Esophagus (tissue), 2 donors: Measurements from ENCODE around the gene ARAP2. TPM values are rescaled to one million over a fixed set of nuclear protein-coding genes. Genes with fewer than 3 reads are reported as not detected.
"Not testable (repeated sequence)": the region's sequence is repeated elsewhere in the genome, so short reads cannot be mapped to it uniquely, and the experiment has no call there.

Experiments
- H3K27ac ChIP-seq, 2 donors: one replicate each; pipeline ENCODE4 v1.5.1; 2013; ENCODE audit warnings: low read depth in 2 of 2, mild to moderate bottlenecking in 2 of 2, inconsistent platforms in 1 of 2, low read length in 1 of 2, moderate library complexity in 1 of 2
- H3K27me3 ChIP-seq, 2 donors: one replicate each; pipeline ENCODE4 v1.6.1; 2013; ENCODE audit warnings: low read length in 2 of 2, control low read depth in 1 of 2, mild to moderate bottlenecking in 1 of 2; ENCODE audit not compliant: insufficient read depth in 2 of 2, control insufficient read depth in 1 of 2
- H3K36me3 ChIP-seq, 2 donors: one replicate each; pipeline ENCODE4 v1.6.1; 2013; ENCODE audit warnings: low read length in 1 of 2; ENCODE audit not compliant: control insufficient read depth in 2 of 2, insufficient read depth in 2 of 2
- H3K4me1 ChIP-seq, 2 donors: one replicate each; pipeline ENCODE4 v1.6.1; 2013; ENCODE audit warnings: low read length in 1 of 2; ENCODE audit not compliant: control insufficient read depth in 2 of 2, insufficient read depth in 2 of 2
- H3K4me3 ChIP-seq, 2 donors: one replicate each; pipeline ENCODE4 v1.5.1; 2013; ENCODE audit warnings: low read length in 2 of 2, mild to moderate bottlenecking in 2 of 2, low read depth in 1 of 2, moderate library complexity in 1 of 2
- H3K9me3 ChIP-seq, 2 donors: one replicate each; pipeline ENCODE4 v1.6.1; 2013; ENCODE audit warnings: mild to moderate bottlenecking in 2 of 2, low read depth in 1 of 2, low read length in 1 of 2, moderate library complexity in 1 of 2; ENCODE audit not compliant: control insufficient read depth in 2 of 2, insufficient read depth in 1 of 2
- WGBS, 2 donors: extraction: QIAGEN DNeasy Blood & Tissue Kit; methylation state at CpG; one replicate each; pipeline ENCODE4 v1.1.7; 2013; 5-methylcytosine and 5-hydroxymethylcytosine counted together
- polyA plus RNA-seq, 2 donors: library from polyadenylated mRNA; stranded (reverse); fragments of 200-250 nt; gene quantifications; one replicate each; pipeline ENCODE4 v1.2.3, GENCODE V29; 2013
- donor health status: healthy with polysubstance abuse.
- donor health status: Bipolar disorder and iron deficiency.

The ARAP2 gene
- polyA plus RNA-seq, 2 donors, result 7.4 to 7.5 TPM

DNA sequence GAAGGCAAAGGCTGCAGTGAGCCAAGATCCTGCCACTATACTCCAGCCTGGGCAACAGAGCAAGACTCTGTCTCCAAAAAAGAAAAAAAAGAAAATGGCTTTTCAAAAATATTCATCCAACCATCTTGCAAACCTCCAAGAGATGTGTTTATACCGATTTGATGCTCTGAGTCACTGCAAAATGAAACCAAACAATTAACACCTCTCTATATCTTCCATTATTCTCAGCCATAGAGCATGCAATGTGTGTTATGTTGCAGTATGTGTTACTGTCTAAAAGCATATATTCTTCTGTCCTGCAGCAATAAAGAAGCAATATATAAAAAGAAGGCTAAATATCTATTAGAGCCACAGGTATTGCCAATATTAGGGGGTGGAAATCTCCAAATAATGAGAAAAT, 51.4 kb downstream of the ARAP2 start:
- 79 to 82% methylated on average over 1 of the region's 1 CpG for WGBS, 2 donors
- Histone ChIP-seq H3K4me3 (no peak overlapping the region), H3K27me3 (no peaks in the 10 kb centered on the region), H3K9me3 (no peaks in the 10 kb centered on the region), H3K4me1 (no peaks in the 10 kb centered on the region), H3K36me3 (peaks cover 0 to 4% of the 10 kb centered on the region in 2 donors), H3K27ac (no peak overlapping the region)

DNA sequence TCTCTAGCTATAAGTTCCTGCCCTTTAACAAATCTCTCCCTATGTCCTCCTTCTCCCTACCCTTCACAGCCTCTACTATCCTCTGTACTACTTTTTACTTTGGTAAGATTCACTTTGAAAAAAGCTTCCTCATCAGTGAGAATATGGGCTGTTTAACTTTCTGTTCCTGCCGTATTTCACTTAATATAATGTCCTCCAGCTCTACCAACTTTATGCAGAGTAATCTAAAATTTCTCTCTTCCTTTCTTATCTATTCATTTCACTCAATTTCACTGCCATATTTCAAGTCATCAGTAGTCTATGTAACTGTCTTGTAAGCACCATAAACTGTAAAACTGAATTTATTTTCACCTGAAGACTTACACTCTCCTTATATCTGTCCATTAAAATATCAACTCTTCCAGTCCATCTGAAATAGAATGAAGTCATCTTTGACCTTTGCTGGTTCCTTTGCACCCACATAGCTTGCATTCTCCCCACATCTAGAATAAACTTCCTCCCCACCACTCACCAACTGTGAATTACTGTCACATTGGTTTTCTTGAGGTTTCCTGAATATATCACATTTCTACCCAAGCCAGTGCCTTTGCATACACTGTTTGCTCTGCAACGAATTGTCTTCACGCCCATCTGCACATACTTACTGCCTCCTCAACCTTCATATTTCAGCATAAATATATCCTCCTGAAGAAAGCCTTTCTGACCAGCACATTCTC, 54.6 kb downstream of the ARAP2 start:
- no peak overlapping the region for H3K27ac ChIP-seq
- H3K27me3 ChIP-seq, result no peaks in the 10 kb centered on the region
- H3K4me3 ChIP-seq, result no peak overlapping the region
- no peaks in the 10 kb centered on the region for H3K4me1 ChIP-seq
- 66% methylated on average over 3 of the region's 3 CpGs for WGBS, 2 donors
- H3K9me3 ChIP-seq, result no peaks in the 10 kb centered on the region
- peaks cover 0 to 4% of the 10 kb centered on the region in 2 donors for H3K36me3 ChIP-seq

DNA sequence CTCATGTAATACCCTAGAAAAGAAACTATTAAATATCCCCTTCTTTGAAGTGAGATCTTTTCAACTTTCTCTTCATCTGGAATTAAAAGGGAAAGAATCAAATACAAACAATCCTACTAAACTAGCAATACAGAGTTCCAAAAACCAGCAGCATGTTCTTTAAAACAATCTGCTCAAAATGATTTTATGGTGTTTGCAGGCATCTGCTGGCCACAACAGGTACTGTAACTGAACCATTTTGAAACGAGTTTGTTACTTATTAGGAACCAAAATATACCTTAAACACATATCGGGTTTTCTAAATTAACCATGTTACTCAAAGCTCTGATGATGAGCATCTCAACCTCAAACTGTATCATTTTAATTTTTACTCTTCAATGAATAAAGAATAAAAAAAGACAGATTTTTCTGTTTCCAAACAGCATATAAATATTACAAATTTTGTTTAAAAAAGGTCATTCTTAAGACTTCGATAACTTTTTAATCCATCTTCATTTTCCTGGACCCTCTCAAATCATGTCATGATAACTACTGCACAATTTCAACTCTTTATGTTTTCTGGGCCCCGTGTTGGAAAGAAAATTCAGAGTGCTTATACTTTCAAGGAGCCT, 56.5 kb downstream of the ARAP2 start:
- Histone ChIP-seq H3K27ac (no peak overlapping the region), H3K4me3 (no peak overlapping the region), H3K9me3 (no peaks in the 10 kb centered on the region), H3K36me3 (peaks cover 0 to 4% of the 10 kb centered on the region in 2 donors), H3K27me3 (no peaks in the 10 kb centered on the region), H3K4me1 (no peaks in the 10 kb centered on the region)
- WGBS, 2 donors, result 60 to 64% methylated on average over 4 of the region's 4 CpGs

DNA sequence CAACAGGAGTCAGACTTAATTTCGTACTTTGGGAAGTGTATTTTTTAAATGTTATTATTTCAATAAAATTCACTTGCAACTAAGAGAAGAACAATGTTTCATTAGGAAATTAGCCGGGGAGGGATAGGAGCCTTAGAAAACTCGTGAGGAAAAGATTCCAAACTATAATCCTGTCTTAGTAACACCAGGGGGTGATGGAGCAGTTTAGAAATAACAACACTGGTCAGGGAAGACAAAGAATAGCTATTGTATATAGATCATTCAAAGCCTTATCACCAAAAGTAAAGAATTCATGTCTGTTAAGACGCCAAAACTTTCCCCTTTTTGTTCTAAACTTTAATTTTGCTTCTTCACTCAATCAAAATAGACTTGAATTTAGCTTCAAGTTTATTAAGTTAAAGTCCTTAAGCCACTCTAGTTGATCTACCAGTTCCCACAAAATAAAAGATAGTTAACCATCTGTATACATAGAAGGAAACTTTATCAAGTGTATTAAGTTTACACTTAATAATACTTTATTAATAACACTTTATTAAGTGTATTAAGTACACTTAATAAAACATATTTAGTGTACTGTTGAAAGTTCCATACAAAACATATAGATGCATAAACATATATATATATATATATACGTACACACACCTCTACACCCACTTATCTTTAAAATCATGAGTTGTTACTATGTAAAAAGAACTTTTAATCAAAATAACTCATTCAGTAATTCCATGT, 60.5 kb downstream of the ARAP2 start:
- Histone ChIP-seq H3K36me3 (peaks cover 0 to 4% of the 10 kb centered on the region in 2 donors), H3K4me3 (no peak overlapping the region), H3K4me1 (no peaks in the 10 kb centered on the region), H3K27me3 (no peaks in the 10 kb centered on the region), H3K9me3 (no peaks in the 10 kb centered on the region), H3K27ac (no peak overlapping the region)
- WGBS, 2 donors, result 82 to 84% methylated on average over 5 of the region's 5 CpGs

DNA sequence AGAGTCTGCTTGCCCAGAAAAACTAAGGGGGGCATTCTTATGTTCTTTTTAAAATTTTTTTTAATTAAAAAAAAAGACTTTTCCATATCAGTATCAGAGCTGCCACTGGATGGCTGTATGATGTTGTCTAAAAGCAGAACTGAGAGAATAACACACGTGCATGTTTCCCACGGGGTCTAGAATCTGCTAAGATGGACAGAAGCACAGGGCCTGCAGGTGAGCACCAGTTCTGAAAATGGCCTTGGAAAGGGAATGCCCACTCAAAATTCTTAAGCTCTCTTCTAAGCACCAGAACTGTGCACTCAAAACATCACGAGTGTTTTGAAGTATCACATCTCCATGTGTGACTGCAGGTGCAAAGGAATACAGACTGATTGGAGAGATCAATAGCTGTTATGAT, 61.1 kb downstream of the ARAP2 start:
- no peaks in the 10 kb centered on the region for H3K9me3 ChIP-seq
- no peak overlapping the region for H3K27ac ChIP-seq
- peaks cover 0 to 4% of the 10 kb centered on the region in 2 donors for H3K36me3 ChIP-seq
- H3K4me3 ChIP-seq, result no peak overlapping the region
- no peaks in the 10 kb centered on the region for H3K27me3 ChIP-seq
- 79 to 82% methylated on average over 3 of the region's 3 CpGs for whole genome bisulfite sequencing, 2 donors
- no peaks in the 10 kb centered on the region for H3K4me1 ChIP-seq

DNA sequence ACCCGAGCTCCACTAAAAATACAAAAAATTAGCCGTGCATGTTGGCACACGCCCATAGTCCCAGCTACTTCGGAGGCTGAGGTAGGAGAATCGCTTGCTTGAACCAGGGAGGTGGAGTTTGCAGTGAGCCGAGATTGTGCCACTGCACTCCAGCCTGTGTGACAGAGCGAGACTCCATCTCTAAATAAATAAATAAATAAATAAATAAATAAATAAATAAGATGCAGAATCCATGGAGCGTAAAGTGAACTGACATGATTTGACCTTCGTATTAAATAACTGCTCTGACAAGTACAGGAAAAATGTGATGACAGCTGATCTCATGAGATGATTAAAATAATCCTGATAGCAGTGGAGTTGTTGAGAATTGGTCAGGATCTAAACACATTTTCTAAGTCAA, 62.0 kb downstream of the ARAP2 start:
- not testable (repeated sequence) for H3K4me1 ChIP-seq, H3K4me3 ChIP-seq, H3K27ac ChIP-seq, H3K27me3 ChIP-seq, H3K9me3 ChIP-seq, H3K36me3 ChIP-seq
- 86 to 95% methylated on average over 9 of the region's 9 CpGs for WGBS, 2 donors

DNA sequence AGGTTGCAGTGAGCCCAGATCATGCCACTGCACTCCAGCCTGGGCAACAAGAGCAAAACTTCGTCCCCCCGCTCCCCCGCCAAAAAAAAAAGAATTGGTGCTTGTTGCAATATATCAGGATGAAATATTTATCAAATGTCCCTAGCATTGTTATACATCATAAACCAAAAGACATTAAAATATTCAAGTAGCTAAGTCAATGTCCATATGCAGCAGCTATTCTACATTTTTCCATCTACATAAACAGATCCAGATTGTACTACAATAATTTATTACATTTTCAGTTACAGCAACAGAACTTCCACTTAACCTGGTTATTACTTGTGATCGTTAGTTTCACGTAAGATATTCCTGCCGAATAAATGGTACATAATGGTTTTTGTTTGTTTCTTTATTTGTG, 64.1 kb downstream of the ARAP2 start:
- Histone ChIP-seq H3K4me1 (no peaks in the 10 kb centered on the region), H3K4me3 (no peak overlapping the region), H3K9me3 (no peaks in the 10 kb centered on the region), H3K36me3 (peaks cover 0 to 1% of the 10 kb centered on the region in 2 donors), H3K27ac (no peak overlapping the region), H3K27me3 (no peaks in the 10 kb centered on the region)
- WGBS, 2 donors, result 96 to 97% methylated on average over 6 of the region's 6 CpGs

DNA sequence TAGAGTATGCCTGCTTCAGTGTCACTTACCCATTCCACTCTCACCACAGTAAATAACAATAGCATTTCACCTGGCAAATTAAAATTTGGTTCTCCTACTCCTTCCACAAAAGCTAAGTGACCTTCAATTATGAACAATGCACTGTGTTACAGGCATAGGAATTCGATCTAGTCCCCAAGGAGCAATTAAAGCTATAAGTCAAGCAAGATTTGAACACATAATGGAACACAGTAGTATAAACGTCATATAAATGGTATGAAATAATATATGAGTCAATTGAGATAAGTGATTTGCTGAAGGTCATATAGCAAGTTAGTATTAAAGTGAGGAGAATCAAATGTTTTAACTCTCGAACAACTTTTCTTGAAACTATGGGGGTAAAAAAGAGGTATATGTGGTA, 65.8 kb downstream of the ARAP2 start:
- Histone ChIP-seq H3K4me3 (no peak overlapping the region), H3K36me3 (peaks cover 0 to 2% of the 10 kb centered on the region in 2 donors), H3K4me1 (no peaks in the 10 kb centered on the region), H3K27me3 (no peaks in the 10 kb centered on the region), H3K9me3 (no peaks in the 10 kb centered on the region), H3K27ac (no peak overlapping the region)
- WGBS, 2 donors, result 78 to 91% methylated on average over 3 of the region's 3 CpGs

DNA sequence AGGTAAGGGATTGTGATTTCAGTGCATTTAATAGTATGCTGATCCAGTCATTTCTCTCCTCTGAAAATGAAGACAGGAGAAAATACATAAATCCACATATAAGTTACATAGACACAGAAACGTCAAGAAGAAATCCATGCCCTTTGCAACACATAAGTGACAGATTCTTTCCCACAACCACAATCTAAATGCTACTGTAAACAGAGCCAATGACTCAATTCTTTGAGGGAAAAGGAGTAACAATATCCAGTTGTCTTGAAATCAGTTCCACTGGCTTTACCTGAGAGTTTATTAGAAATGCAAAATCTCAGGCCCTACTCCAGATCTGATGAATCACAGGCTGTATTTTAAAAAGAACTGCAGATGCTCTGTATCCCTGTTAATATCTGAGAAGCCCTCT, 66.4 kb downstream of the ARAP2 start:
- Histone ChIP-seq H3K36me3 (peaks cover 0 to 2% of the 10 kb centered on the region in 2 donors), H3K9me3 (no peaks in the 10 kb centered on the region), H3K27me3 (no peaks in the 10 kb centered on the region), H3K27ac (no peak overlapping the region), H3K4me3 (no peak overlapping the region), H3K4me1 (no peaks in the 10 kb centered on the region)
- WGBS, 2 donors, result 72 to 74% methylated on average over 1 of the region's 1 CpG
